ENCODE measurements around the gene PDE9A.

- TF ChIP-seq POLR2A (IDR thresholded peaks at IDR 0.05) (no peak), CTCF (IDR thresholded peaks at IDR 0.05) (no peak)
These were observed 122.5 kb downstream of the PDE9A start for GRCh38 chr21:42775891-42776290.

Data from breast epithelium (tissue), 3 donors.